A673 (cell line): Measurements from ENCODE around the gene DCLK1. TPM values are rescaled to one million over a fixed set of nuclear protein-coding genes. Genes with fewer than 3 reads are reported as not detected.
"Not testable (repeated sequence)": the region's sequence is repeated elsewhere in the genome, so short reads cannot be mapped to it uniquely, and the experiment has no call there.

Experiments
- BruUV-seq: library from RNA; stranded (reverse); fragments of 400-500 nt; replicated peaks from 2 replicates; lab custom pipeline; 2021; lab: Mats Ljungman, UMichigan
- CTCF ChIA-PET: fragments of 300-600 bp; sonication (Branson Sonifier 250); formaldehyde crosslinking; loops from one replicate; lab custom pipeline; 2022; ENCODE audit warnings: antibody characterized with exemption; lab: Charles Lee
- POLR2A ChIA-PET: fragments of 300-600 bp; sonication (Branson Sonifier 250); formaldehyde crosslinking; loops from one replicate; lab custom pipeline; 2022; ENCODE audit warnings: antibody characterized with exemption; ENCODE audit not compliant: low non-redundant PET; lab: Charles Lee
- DNase-seq: peaks from one replicate; pipeline ENCODE4 v3.0.0-alpha.2; 2015; ENCODE audit warnings: low spot score
- H3K27ac ChIP-seq: fragments of 200-600 bp; sonication (generic); 2 replicates; pipeline ENCODE4 v1.5.1; 2016; ENCODE audit warnings: mixed run types, low read depth, mild to moderate bottlenecking, mixed read lengths, antibody characterized with exemption, low read length; ENCODE audit not compliant: poor library complexity, severe bottlenecking
- H3K27me3 ChIP-seq: fragments of 200-600 bp; sonication (generic); replicated peaks from 2 replicates; pipeline ENCODE4 v1.6.1; 2017; ENCODE audit warnings: mixed run types, low read depth, mild to moderate bottlenecking, mixed read lengths, antibody characterized with exemption, low read length; ENCODE audit not compliant: insufficient read depth, poor library complexity
- H3K36me3 ChIP-seq: fragments of 200-600 bp; sonication (generic); 2 replicates; pipeline ENCODE4 v1.6.1; 2016; ENCODE audit warnings: mixed run types, mild to moderate bottlenecking, mixed read lengths, antibody characterized with exemption, low read length; ENCODE audit not compliant: insufficient read depth, poor library complexity, severe bottlenecking
- H3K4me1 ChIP-seq: fragments of 200-600 bp; sonication (generic); 2 replicates; pipeline ENCODE4 v1.6.1; 2017; ENCODE audit warnings: mixed run types, mild to moderate bottlenecking, mixed read lengths, antibody characterized with exemption, low read length; ENCODE audit not compliant: insufficient read depth, poor library complexity, severe bottlenecking
- H3K4me3 ChIP-seq: fragments of 200-600 bp; sonication (generic); 2 replicates; pipeline ENCODE4 v1.5.1; 2016; ENCODE audit warnings: low read depth, mixed run types, mild to moderate bottlenecking, mixed read lengths, low read length; ENCODE audit not compliant: poor library complexity, severe bottlenecking
- H3K9me3 ChIP-seq: fragments of 200-600 bp; sonication (generic); 2 replicates; pipeline ENCODE4 v1.6.1; 2016; ENCODE audit warnings: mixed run types, low read depth, mild to moderate bottlenecking, mixed read lengths, antibody characterized with exemption, low read length; ENCODE audit not compliant: poor library complexity, severe bottlenecking
- EZH2 ChIP-seq: fragments of 200-600 bp; sonication (generic); IDR thresholded peaks from 2 replicates; pipeline ENCODE4 v1.6.1; 2017; ENCODE audit warnings: borderline replicate concordance, low read depth, mild to moderate bottlenecking, mixed read lengths, antibody characterized with exemption, low read length; ENCODE audit not compliant: poor library complexity, severe bottlenecking
- intact Hi-C: fragments of 100-400 bp; cut with micrococcal nuclease; formaldehyde crosslinking; loops from one replicate; pipeline ENCODE4 v1.10.0; 2022; ENCODE audit not compliant: unreplicated experiment
- total RNA-seq: library from RNA; stranded (reverse); gene quantifications from 2 replicates; pipeline ENCODE4 v1.2.3, GENCODE V29; 2021
- TF ChIP-seq, protein P1 (sequence below): fragments of 300-800, 200-600 bp; sonication (generic); conservative IDR thresholded peaks from 2 replicates; pipeline ENCODE4 v1.5.1; 2017; ENCODE audit warnings: low read depth, mild to moderate bottlenecking, antibody characterized with exemption, low read length, moderate library complexity, mixed read lengths

Gene DCLK1
- total RNA-seq, 1 experiment from 2014 or later, result 11.2 TPM

DNA sequence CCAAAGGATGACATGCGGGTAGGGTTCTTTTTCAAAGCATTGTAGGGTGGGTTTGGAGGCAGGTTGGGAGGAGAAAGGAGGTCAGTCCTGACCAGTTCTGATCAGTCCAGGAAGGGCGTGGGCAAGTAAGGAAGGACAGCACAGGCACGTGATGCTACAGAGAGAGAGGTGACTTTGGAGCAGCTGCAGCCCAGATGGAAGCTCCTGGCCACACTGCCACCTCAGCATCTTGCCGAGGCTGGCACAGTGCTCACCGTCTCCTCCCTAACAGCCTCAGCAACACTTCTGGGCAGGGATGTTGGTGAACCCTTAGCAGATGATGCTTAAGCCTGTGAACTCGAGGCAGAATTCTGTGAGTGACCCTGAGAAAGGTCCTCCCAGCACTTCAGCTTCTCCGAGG, 155.1 kb downstream of the DCLK1 start:
- H3K4me1 ChIP-seq, result peaks cover 5% of the 10 kb centered on the region
- H3K27ac ChIP-seq, result no peak overlapping the region
- H3K4me3 ChIP-seq, result no peak overlapping the region
- intact Hi-C loops, result no loop called here
- CTCF ChIA-PET, result interaction anchor here (2.3 kb wide), 1 partner anchor 299 kb away, joined by 12 read pairs; no protein-coding TSS in a partner anchor
- TF ChIP-seq, protein P1, sequence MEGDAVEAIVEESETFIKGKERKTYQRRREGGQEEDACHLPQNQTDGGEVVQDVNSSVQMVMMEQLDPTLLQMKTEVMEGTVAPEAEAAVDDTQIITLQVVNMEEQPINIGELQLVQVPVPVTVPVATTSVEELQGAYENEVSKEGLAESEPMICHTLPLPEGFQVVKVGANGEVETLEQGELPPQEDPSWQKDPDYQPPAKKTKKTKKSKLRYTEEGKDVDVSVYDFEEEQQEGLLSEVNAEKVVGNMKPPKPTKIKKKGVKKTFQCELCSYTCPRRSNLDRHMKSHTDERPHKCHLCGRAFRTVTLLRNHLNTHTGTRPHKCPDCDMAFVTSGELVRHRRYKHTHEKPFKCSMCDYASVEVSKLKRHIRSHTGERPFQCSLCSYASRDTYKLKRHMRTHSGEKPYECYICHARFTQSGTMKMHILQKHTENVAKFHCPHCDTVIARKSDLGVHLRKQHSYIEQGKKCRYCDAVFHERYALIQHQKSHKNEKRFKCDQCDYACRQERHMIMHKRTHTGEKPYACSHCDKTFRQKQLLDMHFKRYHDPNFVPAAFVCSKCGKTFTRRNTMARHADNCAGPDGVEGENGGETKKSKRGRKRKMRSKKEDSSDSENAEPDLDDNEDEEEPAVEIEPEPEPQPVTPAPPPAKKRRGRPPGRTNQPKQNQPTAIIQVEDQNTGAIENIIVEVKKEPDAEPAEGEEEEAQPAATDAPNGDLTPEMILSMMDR, result no peak
- no peak for TF ChIP-seq EZH2
- no TSS peak for BruUV-seq
- POLR2A ChIA-PET, result no interaction called here
- no peaks in the 10 kb centered on the region for H3K9me3 ChIP-seq
- no peak for DNase-seq
- no peaks in the 10 kb centered on the region for H3K27me3 ChIP-seq
- no peaks in the 10 kb centered on the region for H3K36me3 ChIP-seq

DNA sequence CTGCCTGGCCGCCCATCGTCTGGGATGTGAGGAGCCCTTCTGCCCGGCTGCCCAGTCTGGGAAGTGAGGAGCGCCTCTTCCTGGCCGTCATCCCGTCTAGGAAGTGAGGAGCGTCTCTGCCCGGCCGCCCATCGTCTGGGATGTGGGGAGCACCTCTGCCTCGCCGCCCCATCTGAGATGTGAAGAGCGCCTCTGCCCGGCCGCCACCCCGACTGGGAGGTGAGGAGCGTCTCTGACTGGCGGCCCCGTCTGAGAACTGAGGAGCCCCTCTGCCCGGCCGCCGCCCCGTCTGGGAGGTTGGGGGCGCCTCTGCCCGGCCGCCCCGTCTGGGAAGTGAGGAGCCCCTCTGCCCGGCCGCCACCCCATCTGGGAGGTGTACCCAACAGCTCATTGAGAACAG, 164.2 kb downstream of the DCLK1 start:
- H3K27ac ChIP-seq, BruUV-seq, DNase-seq, intact Hi-C loops, H3K36me3 ChIP-seq, H3K4me3 ChIP-seq, CTCF ChIA-PET, H3K9me3 ChIP-seq, POLR2A ChIA-PET, H3K27me3 ChIP-seq: not testable (repeated sequence)
- H3K4me1 ChIP-seq, result peaks cover 20% of the 10 kb centered on the region

DNA sequence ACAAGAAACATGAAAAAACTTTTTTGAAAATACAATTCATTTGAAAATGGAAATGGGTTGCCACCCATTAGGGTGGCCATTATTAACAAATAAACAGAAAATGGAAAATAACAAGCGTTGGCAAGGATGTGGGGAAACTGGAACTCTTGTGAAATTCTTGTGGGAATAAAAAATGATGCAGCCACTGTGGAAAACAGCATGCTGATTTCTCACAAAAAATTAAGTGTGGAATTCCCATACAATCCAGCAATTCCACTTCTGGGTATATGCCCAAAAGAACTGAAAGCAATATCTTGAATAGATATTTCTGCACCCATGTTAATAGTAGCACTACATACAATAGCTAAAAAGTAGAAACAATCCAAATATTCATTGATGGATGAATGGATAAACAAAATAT, 165.2 kb downstream of the DCLK1 start:
- Histone ChIP-seq H3K4me3 (no peak overlapping the region), H3K4me1 (peaks cover 20% of the 10 kb centered on the region), H3K36me3 (no peaks in the 10 kb centered on the region), H3K9me3 (peaks cover 4% of the 10 kb centered on the region), H3K27ac (no peak overlapping the region), H3K27me3 (no peaks in the 10 kb centered on the region)
- no peak for TF ChIP-seq EZH2
- TF ChIP-seq, protein P1, result no peak
- CTCF ChIA-PET, result no interaction called here
- intact Hi-C loops, result no loop called here
- no TSS peak for BruUV-seq
- DNase-seq, result no peak
- POLR2A ChIA-PET, result no interaction called here

DNA sequence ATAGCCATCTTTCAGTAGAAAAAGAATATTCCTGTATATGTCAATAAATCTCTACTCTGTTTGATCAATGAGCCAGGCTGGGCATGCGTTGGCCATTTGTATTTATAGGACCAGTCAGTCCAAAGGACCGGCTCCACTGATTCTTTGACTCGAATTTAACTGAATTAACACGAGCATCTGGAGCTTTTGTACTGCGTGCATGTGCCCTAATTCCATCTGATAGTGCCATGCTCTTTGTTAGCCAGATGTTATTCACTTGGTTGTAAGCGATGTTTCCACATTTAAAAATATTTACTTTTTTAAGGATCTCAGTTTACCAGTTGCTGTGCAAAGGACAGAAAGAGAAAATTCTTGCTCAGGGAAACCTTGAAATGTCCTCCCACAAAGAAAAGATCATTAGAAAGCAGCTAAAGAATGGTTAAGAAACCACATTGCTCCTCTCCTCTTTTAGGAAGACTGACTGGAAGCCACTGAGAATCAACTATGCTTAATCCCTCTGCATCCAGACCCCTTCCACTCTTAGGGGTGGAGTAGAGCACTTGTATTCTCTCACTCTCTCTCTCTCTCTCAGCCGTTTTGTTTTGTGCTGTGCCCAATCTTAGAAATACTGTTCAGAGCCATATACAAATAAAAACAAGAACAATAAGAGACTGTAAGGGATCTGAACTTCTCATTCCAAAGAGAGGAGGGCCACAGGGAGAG, 165.8 kb downstream of the DCLK1 start:
- no peak for TF ChIP-seq EZH2
- TF ChIP-seq, protein P1, result no peak
- BruUV-seq, result no TSS peak
- Histone ChIP-seq H3K4me1 (peaks cover 20% of the 10 kb centered on the region), H3K27ac (no peak overlapping the region), H3K36me3 (no peaks in the 10 kb centered on the region), H3K4me3 (no peak overlapping the region), H3K27me3 (no peaks in the 10 kb centered on the region), H3K9me3 (peaks cover 4% of the 10 kb centered on the region)
- DNase-seq, result no peak
- ChIA-PET POLR2A (no interaction called here), CTCF (no interaction called here)
- intact Hi-C loops, result no loop called here
